ENCODE results near the gene SFMBT2. TPM values are rescaled to one million over a fixed set of nuclear protein-coding genes. Genes with fewer than 3 reads are reported as not detected.
"Not testable (repeated sequence)": the region's sequence is repeated elsewhere in the genome, so short reads cannot be mapped to it uniquely, and the experiment has no call there.

The SFMBT2 gene
- total RNA-seq, 1 experiment from 2014 or later: 4.6 TPM

DNA sequence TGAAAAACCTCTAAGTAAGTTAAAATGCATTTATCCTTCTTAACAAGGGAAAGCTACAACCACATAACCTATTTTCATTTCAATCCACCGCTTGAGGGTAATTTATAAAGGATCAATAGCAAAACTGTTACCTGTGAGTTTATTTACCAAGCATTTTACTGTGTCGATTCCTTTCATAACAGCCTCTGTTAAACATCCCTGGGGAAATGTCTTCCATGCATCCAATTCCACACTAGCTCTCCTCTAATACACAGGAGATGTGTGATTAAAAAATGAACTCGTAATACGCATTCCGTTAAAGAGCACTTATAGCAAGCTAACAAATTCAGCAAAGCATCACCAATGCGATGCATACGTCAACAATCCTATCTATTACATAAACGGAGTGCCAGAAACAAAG, 185.7 kb downstream of the SFMBT2 start:
- no peak for DNase-seq (ENCODE audit: low read depth)

- peak; percentile 7 for DNase-seq (ENCODE audit: low read depth)
These were observed 191.9 kb downstream of the SFMBT2 start for GRCh38 chr10:7218968-7219367.

GRCh38 chr10:7212696-7213095, 198.1 kb downstream of the SFMBT2 start:
- not testable (repeated sequence) for DNase-seq (ENCODE audit: low read depth)

DNA sequence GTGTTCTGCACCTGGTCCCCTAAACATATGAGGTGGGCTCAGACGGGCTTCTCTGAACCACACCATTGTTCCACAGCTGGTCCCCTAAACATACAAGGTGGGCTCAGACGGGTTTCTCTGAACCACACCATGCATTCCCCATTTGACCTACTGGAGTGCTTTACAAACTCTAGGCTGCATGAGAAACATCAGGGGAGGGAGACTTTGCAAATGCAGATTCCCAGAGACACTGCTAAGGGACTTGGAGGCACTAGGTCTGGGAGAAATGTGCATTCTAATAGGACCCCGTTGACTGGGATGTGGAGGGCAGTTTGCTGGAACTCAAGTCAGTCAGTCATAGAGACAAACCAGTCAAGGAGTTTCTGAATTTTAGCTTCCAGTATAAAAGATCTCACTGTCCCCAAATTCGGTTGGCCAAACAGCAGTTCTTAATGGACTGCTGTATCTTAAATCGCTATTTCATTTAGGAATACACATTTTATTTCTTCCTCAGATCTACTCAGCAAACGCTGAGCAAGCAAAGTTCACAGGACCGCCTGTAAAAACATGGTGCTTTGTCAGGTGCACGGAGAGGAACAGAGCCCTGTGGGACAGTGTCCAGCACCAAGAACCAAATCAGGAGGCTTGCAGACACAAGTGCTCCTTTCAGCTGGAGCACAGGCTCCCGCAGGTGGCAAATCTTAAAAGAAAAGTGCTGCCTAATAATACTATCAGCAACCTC, 198.8 kb downstream of the SFMBT2 start:
- no peak for DNase-seq (ENCODE audit: low read depth)

DNA sequence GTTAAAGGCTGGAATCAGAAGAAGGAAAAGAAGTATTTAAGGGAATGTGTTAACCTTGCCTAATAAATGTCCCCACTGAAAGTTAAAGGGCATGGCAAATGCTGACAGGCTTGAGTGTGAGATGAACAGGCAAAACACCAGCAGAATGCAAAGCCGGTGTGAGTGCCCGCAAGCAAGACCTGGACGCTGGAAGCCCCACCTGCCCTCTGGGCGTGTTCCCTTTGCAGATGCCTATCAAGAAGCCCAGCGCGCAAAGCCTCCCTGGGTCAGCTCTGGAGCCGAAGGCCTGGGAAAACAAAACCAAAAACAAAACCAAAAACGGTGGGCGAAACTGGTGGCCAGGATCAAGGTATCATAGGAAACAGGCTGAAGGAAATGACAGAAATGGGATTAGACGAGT, 200.3 kb downstream of the SFMBT2 start:
- no peak for DNase-seq (ENCODE audit: low read depth)

GRCh38 chr10:7209458-7209857, 201.4 kb downstream of the SFMBT2 start:
- no peak for DNase-seq (ENCODE audit: low read depth)

- no peak for DNase-seq (ENCODE audit: low read depth)
These were observed 204.3 kb downstream of the SFMBT2 start for GRCh38 chr10:7206412-7207100.

- DNase-seq (ENCODE audit: low read depth): no peak
These were observed 205.2 kb downstream of the SFMBT2 start for GRCh38 chr10:7205656-7206055.

DNA sequence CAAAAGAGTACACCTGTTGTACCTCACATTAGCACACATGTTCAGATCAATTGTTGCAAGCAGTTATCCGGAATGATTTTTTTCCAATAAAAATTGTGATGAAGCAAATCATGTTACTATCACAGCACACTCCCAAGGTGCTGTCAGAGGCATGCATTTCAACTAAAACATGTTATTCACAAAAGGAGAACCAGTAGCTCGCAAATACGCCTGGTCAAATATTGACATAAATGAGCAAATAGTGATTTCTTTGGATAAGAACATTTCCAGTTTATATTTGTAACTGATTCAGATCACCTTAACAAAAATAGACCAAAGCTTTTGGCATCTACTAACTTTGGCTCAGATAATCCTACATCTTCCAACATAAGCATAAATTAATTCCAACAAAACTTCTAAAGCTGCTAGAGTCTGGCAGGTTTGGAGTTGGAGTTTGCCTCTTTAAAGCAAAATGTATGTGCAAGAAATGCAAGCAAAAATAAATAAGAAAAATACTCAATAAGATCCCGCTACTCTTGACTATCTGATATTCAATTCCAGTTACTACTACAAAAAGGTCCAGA, 208.0 kb downstream of the SFMBT2 start:
- DNase-seq (ENCODE audit: low read depth): no peak

DNA sequence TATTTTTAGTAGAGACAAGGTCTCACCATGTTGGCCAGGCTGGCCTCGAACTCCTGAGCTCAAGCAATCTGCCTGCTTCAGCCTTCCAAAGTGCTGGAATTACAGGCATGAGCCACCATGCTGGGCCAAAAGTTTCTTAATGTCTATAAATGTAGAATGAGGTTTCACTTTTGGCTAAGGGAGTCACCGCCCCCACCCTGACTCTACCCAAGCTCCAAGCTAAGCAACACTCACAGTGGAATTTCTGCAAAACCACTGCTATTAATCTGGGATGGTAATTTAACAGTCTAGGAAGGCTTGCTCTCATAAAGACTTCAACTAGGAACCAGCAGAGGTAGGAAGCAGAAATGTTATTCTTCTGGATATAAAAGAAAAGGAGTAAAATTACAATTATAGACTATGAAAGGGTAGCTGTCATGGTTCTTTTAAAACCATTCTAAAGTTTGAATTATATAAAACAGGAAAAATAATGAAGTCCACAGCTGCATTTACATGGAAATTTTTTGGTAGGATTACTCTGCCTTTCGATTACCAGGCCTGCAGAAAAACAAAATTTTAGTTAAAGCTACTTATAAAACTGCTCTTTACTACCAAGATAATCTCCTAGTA, 211.6 kb downstream of the SFMBT2 start:
- DNase-seq (ENCODE audit: low read depth): peak; percentile 40

DNA sequence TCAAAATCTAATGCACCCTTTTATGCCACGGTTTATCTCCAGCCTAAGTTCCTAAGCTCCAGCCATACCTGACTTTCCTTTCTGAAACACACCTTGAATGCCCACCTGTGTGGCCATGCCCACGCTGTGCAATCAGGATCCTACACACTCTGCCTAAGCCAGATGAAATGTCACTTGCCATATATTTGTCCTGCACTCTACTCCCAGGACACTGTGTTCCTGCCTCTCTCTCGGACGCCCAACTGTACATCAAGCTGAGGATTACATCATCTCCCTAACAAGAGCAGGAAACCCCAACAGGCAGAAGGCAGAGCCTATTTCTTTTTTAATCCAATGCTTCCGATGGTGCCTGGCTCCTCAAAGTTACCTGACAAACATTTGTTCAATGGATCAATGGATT, 214.6 kb downstream of the SFMBT2 start:
- no peak for DNase-seq (ENCODE audit: low read depth)

DNA sequence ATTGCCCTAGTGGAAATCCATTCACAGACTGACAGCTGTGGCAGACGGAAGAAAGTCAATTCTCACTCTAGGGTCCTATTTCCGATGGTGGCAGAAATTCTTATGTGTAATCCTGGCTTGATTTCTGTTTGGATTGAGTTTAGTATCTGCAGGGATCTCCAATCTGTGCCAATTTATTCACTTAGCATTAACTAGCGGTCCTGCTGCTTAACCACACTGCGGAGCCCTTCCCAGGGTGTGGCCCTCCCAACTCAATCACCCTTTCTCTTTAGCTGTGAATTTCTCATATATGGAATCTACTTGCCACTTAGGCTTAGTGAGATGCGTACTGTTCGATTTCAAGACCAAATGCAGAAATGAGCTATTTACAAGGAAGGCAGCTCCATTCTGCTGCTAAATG, 215.7 kb downstream of the SFMBT2 start:
- DNase-seq (ENCODE audit: low read depth): no peak

- no peak for DNase-seq (ENCODE audit: low read depth)
These were observed 216.3 kb downstream of the SFMBT2 start for GRCh38 chr10:7194571-7194970.

DNA sequence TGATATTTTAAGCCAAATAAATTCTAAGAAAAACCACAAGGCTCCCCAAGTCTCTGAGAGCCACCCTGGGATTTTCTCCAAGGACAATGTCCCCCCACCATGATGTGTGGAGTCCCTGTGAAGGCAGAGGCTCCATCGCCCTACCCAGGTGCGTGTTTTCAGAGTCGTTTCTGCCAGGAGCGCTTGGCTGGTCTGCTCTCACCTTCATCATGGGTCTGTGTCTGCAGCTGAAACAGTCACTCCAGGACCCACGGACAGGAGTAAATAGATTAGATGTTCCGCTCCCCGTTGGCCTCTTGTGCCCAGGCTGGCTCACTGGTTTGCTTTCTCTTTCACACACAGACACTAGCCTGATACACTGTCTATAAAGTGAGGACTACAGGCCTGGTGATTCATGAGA, 217.5 kb downstream of the SFMBT2 start:
- peak; percentile 9 for DNase-seq (ENCODE audit: low read depth)

DNA sequence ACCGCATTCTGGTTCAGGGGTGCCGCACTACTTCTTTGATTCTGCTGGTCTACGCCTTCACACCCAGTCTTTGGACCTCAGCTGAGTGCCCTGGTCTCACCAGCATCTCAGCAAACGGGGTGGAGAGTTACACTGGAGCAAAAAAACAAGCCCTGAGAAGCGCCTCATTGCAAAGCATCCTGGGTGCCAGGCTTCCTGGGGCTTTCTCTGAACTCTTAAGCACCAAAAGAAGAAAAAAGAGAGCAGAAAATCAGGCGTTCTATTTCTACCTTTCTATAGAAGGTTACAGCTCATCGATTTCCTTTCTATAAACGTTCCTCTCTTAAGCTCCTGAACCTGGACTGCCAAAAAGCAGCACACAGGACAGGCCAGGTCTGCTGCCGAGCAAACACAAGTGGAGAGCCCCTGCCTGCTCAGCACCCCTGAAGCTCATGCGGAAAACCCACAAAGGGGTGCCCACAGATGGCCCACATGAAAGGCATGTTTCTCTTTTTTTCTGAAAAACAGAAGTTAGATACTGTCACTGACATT, 217.9 kb downstream of the SFMBT2 start:
- DNase-seq (ENCODE audit: low read depth): no peak

DNA sequence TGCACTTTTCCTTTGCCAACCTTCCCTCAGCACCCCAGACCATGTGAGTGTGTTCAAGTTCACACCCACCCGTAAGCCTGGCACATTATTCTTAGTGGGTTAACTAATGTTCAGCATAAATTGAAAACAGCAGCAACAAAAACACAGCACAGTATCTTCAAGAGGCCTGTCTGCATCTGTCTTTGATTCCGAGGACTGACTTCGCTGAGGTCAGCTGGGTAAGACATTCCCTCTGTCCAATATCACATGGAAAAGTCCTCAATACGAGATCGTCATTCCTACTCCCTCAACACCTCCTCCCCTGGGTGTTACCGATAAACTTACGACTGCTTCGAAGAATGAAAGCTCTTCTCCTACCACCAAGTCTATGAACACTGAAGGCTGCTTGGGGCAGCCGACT, 218.8 kb downstream of the SFMBT2 start:
- no peak for DNase-seq (ENCODE audit: low read depth)

DNA sequence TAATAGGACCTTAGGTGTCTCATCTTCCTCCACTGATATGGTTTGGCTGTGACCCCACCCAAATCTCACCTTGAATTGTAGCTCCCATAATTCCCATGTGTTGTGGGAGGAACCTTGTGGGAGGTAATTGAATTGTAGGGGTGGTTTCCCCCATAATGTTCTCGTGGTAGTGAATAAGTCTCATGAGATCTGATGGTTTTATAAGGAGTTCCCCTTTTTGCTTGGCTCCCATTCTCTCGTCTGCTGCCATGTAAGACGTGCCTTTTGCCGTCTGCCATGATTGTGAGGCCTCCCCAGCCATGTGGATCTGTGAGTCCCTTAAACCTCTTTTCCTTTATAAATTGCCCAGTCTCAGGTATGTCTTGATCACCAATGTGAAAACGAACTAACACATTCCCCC, 220.1 kb downstream of the SFMBT2 start:
- DNase-seq (ENCODE audit: low read depth): not testable (repeated sequence)

- no peak for DNase-seq (ENCODE audit: low read depth)
These were observed 220.9 kb downstream of the SFMBT2 start for GRCh38 chr10:7189909-7190308.

- no peak for DNase-seq (ENCODE audit: low read depth)
These were observed 222.3 kb downstream of the SFMBT2 start for GRCh38 chr10:7188456-7189050.

DNA sequence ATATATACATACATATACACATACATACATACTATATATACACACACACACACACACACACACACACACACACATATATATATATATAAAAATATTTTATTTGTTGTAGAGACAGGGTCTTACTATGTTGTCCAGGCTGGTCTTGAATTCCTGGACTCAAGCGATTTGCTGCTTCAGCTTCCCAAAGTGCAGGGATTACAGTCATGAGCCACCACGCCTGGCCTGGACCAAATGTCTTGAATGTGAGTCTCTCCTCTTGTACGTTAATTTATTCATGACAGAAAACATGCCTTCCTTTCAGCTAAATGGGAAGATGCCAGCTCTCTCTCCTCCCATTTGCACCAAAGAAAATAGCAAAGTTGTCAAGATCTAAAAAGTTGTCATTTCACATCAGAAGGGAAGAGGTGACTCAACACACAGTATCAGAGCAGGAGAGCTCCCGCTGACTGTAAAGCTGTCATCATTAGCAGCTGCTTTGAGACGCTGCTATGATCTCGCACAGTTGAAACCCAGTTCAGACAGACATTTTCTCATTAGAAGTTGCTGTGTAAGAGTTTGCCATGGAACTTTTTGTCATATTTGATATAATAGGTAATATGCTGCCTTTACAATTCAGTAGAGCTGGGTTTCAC, 224.3 kb downstream of the SFMBT2 start:
- no peak for DNase-seq (ENCODE audit: low read depth)

GRCh38 chr10:7185367-7185690, 225.5 kb downstream of the SFMBT2 start:
- no peak for DNase-seq (ENCODE audit: low read depth)

All from M059J (cell line).